ENCODE results near the gene IFT122.
"Not testable (repeated sequence)": the region's sequence is repeated elsewhere in the genome, so short reads cannot be mapped to it uniquely, and the experiment has no call there.

Gene IFT122

GRCh38 chr3:129393760-129394564 lies 46.1 kb upstream of the IFT122 start:
- H3K23ac ChIP-seq (ENCODE audit: low read length); DNase-seq; H2BK15ac ChIP-seq (replicated peaks; ENCODE audit: low read depth); H3K4me3 ChIP-seq (ENCODE audit: low read length); H3K4me2 ChIP-seq (ENCODE audit: low read length); H3K56ac ChIP-seq (ENCODE audit: low read length); H3K36me3 ChIP-seq (ENCODE audit: control insufficient read depth, insufficient read depth, low read length); H3K27ac ChIP-seq (ENCODE audit: low read depth, low read length); H3K27me3 ChIP-seq (ENCODE audit: insufficient read depth, low read length, poor library complexity); H2AK5ac ChIP-seq (ENCODE audit: low read length); H3K9ac ChIP-seq (ENCODE audit: low read length); H4K8ac ChIP-seq (ENCODE audit: low read depth, low read length); H2BK120ac ChIP-seq (ENCODE audit: low read depth, low read length); H3K18ac ChIP-seq (ENCODE audit: low read length); H2BK5ac ChIP-seq (ENCODE audit: low read length); H3K4me1 ChIP-seq (ENCODE audit: control insufficient read depth, low read depth, low read length); H3K4ac ChIP-seq (ENCODE audit: low read depth, low read length); H4K5ac ChIP-seq (ENCODE audit: low read length): not testable (repeated sequence)
- Histone ChIP-seq H3K79me1 (ENCODE audit: low read length) (peaks cover 22% of the 10 kb centered on the region), H3K79me2 (ENCODE audit: control insufficient read depth, insufficient read depth, low read length) (peaks cover 39% of the 10 kb centered on the region)
- WGBS (ENCODE audit: extremely low coverage, insufficient coverage, low lambda C conversion rate), result no CpG with 5 or more reads among the region's 17 CpGs

- Histone ChIP-seq H3K4me2 (ENCODE audit: low read length) (peak overlapping the region; percentile 56), H2BK5ac (ENCODE audit: low read length) (no peak overlapping the region), H3K4me1 (ENCODE audit: control insufficient read depth, low read depth, low read length) (peaks cover 5% of the 10 kb centered on the region), H3K79me2 (ENCODE audit: control insufficient read depth, insufficient read depth, low read length) (peaks cover 42% of the 10 kb centered on the region), H3K4ac (ENCODE audit: low read depth, low read length) (no peak overlapping the region), H4K5ac (ENCODE audit: low read length) (no peak overlapping the region), H3K23ac (ENCODE audit: low read length) (no peak overlapping the region), H2BK15ac (replicated peaks; ENCODE audit: low read depth) (no peak overlapping the region), H3K27ac (ENCODE audit: low read depth, low read length) (no peak overlapping the region), H2AK5ac (ENCODE audit: low read length) (no peak overlapping the region), H3K79me1 (ENCODE audit: low read length) (peaks cover 22% of the 10 kb centered on the region), H3K4me3 (ENCODE audit: low read length) (peak overlapping the region; percentile 74), H3K18ac (ENCODE audit: low read length) (no peak overlapping the region), H3K27me3 (ENCODE audit: insufficient read depth, low read length, poor library complexity) (no peaks in the 10 kb centered on the region), H3K9ac (ENCODE audit: low read length) (peak overlapping the region; percentile 86), H3K36me3 (ENCODE audit: control insufficient read depth, insufficient read depth, low read length) (no peaks in the 10 kb centered on the region), H3K56ac (ENCODE audit: low read length) (peak overlapping the region; percentile 83), H4K8ac (ENCODE audit: low read depth, low read length) (no peak overlapping the region), H2BK120ac (ENCODE audit: low read depth, low read length) (no peak overlapping the region)
- DNase-seq, result peak; percentile 35
- no CpG with 5 or more reads among the region's 18 CpGs for WGBS (ENCODE audit: extremely low coverage, insufficient coverage, low lambda C conversion rate)
Measured at GRCh38 chr3:129398803-129399144, 41.2 kb upstream of the IFT122 start.

GRCh38 chr3:129399145-129399894 lies 40.7 kb upstream of the IFT122 start:
- no peak overlapping the region for H2AK5ac ChIP-seq (ENCODE audit: low read length)
- H3K9ac ChIP-seq (ENCODE audit: low read length), result peak overlapping the region; percentile 86
- H2BK5ac ChIP-seq (ENCODE audit: low read length), result no peak overlapping the region
- H3K4ac ChIP-seq (ENCODE audit: low read depth, low read length), result no peak overlapping the region
- H3K4me3 ChIP-seq (ENCODE audit: low read length), result peak overlapping the region; percentile 74
- H2BK120ac ChIP-seq (ENCODE audit: low read depth, low read length), result no peak overlapping the region
- H2BK15ac ChIP-seq (replicated peaks; ENCODE audit: low read depth), result no peak overlapping the region
- H3K36me3 ChIP-seq (ENCODE audit: control insufficient read depth, insufficient read depth, low read length), result no peaks in the 10 kb centered on the region
- no peak overlapping the region for H3K27ac ChIP-seq (ENCODE audit: low read depth, low read length)
- H4K5ac ChIP-seq (ENCODE audit: low read length), result no peak overlapping the region
- H3K27me3 ChIP-seq (ENCODE audit: insufficient read depth, low read length, poor library complexity), result no peaks in the 10 kb centered on the region
- H3K56ac ChIP-seq (ENCODE audit: low read length), result peak overlapping the region; percentile 83
- no peak overlapping the region for H4K8ac ChIP-seq (ENCODE audit: low read depth, low read length)
- DNase-seq, result peak; percentile 98
- no peak overlapping the region for H3K23ac ChIP-seq (ENCODE audit: low read length)
- peaks cover 5% of the 10 kb centered on the region for H3K4me1 ChIP-seq (ENCODE audit: control insufficient read depth, low read depth, low read length)
- peak overlapping the region; percentile 21 for H3K18ac ChIP-seq (ENCODE audit: low read length)
- H3K79me1 ChIP-seq (ENCODE audit: low read length), result peaks cover 22% of the 10 kb centered on the region
- whole genome bisulfite sequencing (ENCODE audit: extremely low coverage, insufficient coverage, low lambda C conversion rate), result no CpG with 5 or more reads among the region's 25 CpGs
- H3K4me2 ChIP-seq (ENCODE audit: low read length), result no peak overlapping the region
- H3K79me2 ChIP-seq (ENCODE audit: control insufficient read depth, insufficient read depth, low read length), result peaks cover 42% of the 10 kb centered on the region

GRCh38 chr3:129399895-129400357 lies 40.1 kb upstream of the IFT122 start:
- no peak overlapping the region for H3K18ac ChIP-seq (ENCODE audit: low read length)
- no peak overlapping the region for H3K23ac ChIP-seq (ENCODE audit: low read length)
- WGBS (ENCODE audit: extremely low coverage, insufficient coverage, low lambda C conversion rate), result no CpG with 5 or more reads among the region's 8 CpGs
- H2AK5ac ChIP-seq (ENCODE audit: low read length), result no peak overlapping the region
- no peak overlapping the region for H2BK15ac ChIP-seq (replicated peaks; ENCODE audit: low read depth)
- no peak overlapping the region for H3K9ac ChIP-seq (ENCODE audit: low read length)
- no peaks in the 10 kb centered on the region for H3K36me3 ChIP-seq (ENCODE audit: control insufficient read depth, insufficient read depth, low read length)
- no peak overlapping the region for H3K27ac ChIP-seq (ENCODE audit: low read depth, low read length)
- no peak overlapping the region for H2BK5ac ChIP-seq (ENCODE audit: low read length)
- DNase-seq, result peak; percentile 44
- peaks cover 5% of the 10 kb centered on the region for H3K4me1 ChIP-seq (ENCODE audit: control insufficient read depth, low read depth, low read length)
- no peak overlapping the region for H4K8ac ChIP-seq (ENCODE audit: low read depth, low read length)
- H3K56ac ChIP-seq (ENCODE audit: low read length), result no peak overlapping the region
- H3K4me3 ChIP-seq (ENCODE audit: low read length), result no peak overlapping the region
- no peaks in the 10 kb centered on the region for H3K27me3 ChIP-seq (ENCODE audit: insufficient read depth, low read length, poor library complexity)
- H3K79me2 ChIP-seq (ENCODE audit: control insufficient read depth, insufficient read depth, low read length), result peaks cover 37% of the 10 kb centered on the region
- peaks cover 19% of the 10 kb centered on the region for H3K79me1 ChIP-seq (ENCODE audit: low read length)
- no peak overlapping the region for H3K4me2 ChIP-seq (ENCODE audit: low read length)
- no peak overlapping the region for H3K4ac ChIP-seq (ENCODE audit: low read depth, low read length)
- no peak overlapping the region for H2BK120ac ChIP-seq (ENCODE audit: low read depth, low read length)
- no peak overlapping the region for H4K5ac ChIP-seq (ENCODE audit: low read length)

- peaks cover 20% of the 10 kb centered on the region for H3K79me2 ChIP-seq (ENCODE audit: control insufficient read depth, insufficient read depth, low read length)
- DNase-seq, result no peak
- WGBS (ENCODE audit: extremely low coverage, insufficient coverage, low lambda C conversion rate), result no CpG with 5 or more reads among the region's 7 CpGs
- H3K36me3 ChIP-seq (ENCODE audit: control insufficient read depth, insufficient read depth, low read length), result no peaks in the 10 kb centered on the region
- no peak overlapping the region for H3K27ac ChIP-seq (ENCODE audit: low read depth, low read length)
- no peak overlapping the region for H4K5ac ChIP-seq (ENCODE audit: low read length)
- H3K4ac ChIP-seq (ENCODE audit: low read depth, low read length), result no peak overlapping the region
- no peak overlapping the region for H3K9ac ChIP-seq (ENCODE audit: low read length)
- no peak overlapping the region for H4K8ac ChIP-seq (ENCODE audit: low read depth, low read length)
- no peak overlapping the region for H3K4me3 ChIP-seq (ENCODE audit: low read length)
- H3K27me3 ChIP-seq (ENCODE audit: insufficient read depth, low read length, poor library complexity), result no peaks in the 10 kb centered on the region
- H3K4me1 ChIP-seq (ENCODE audit: control insufficient read depth, low read depth, low read length), result peaks cover 5% of the 10 kb centered on the region
- H2BK120ac ChIP-seq (ENCODE audit: low read depth, low read length), result no peak overlapping the region
- no peak overlapping the region for H2BK5ac ChIP-seq (ENCODE audit: low read length)
- H2AK5ac ChIP-seq (ENCODE audit: low read length), result no peak overlapping the region
- H3K18ac ChIP-seq (ENCODE audit: low read length), result no peak overlapping the region
- H2BK15ac ChIP-seq (replicated peaks; ENCODE audit: low read depth), result no peak overlapping the region
- no peak overlapping the region for H3K56ac ChIP-seq (ENCODE audit: low read length)
- H3K4me2 ChIP-seq (ENCODE audit: low read length), result no peak overlapping the region
- no peak overlapping the region for H3K23ac ChIP-seq (ENCODE audit: low read length)
- peaks cover 10% of the 10 kb centered on the region for H3K79me1 ChIP-seq (ENCODE audit: low read length)
Measured at GRCh38 chr3:129402210-129402609, 37.8 kb upstream of the IFT122 start.

Data from mesendoderm (in vitro differentiated cells).